HEK293T (cell line): ENCODE results near the gene ARHGAP29.

Source experiments
- CTCF ChIA-PET: fragments of 350-600 bp; formaldehyde crosslinking; extraction: SDS; loops from one replicate; lab custom pipeline; 2021; ENCODE audit warnings: antibody characterized with exemption, inconsistent platforms; lab: Yijun Ruan, JAX
- POLR2A ChIA-PET: fragments of 350-600 bp; formaldehyde crosslinking; extraction: SDS; loops from one replicate; lab custom pipeline; 2020; ENCODE audit warnings: antibody characterized with exemption, inconsistent platforms; lab: Yijun Ruan, JAX
- DNase-seq: peaks from one replicate; pipeline ENCODE4 v3.0.0; 2012; ENCODE audit warnings: mixed read lengths; ENCODE audit errors: extremely low spot score
- ARNT ChIP-seq: fragments of 450-650 bp; IDR thresholded peaks from 2 replicates; pipeline ENCODE4 v1.6.1; 2017; ENCODE audit warnings: mild to moderate bottlenecking
- BHLHE40 ChIP-seq: fragments of 450-650 bp; IDR thresholded peaks from 2 replicates; pipeline ENCODE4 v1.6.1; 2016; ENCODE audit warnings: mild to moderate bottlenecking, moderate library complexity, borderline replicate concordance
- CTBP1 ChIP-seq: fragments of 450-650 bp; IDR thresholded peaks from 2 replicates; pipeline ENCODE4 v1.6.1; 2016; ENCODE audit warnings: borderline replicate concordance
- ELF4 ChIP-seq: fragments of 450-650 bp; IDR thresholded peaks from 2 replicates; pipeline ENCODE4 v1.6.1; 2017; ENCODE audit warnings: antibody characterized with exemption
- FOXA1 ChIP-seq: fragments of 450-650 bp; IDR thresholded peaks from 2 replicates; pipeline ENCODE4 v1.6.1; 2016; ENCODE audit warnings: mild to moderate bottlenecking
- FOXK2 ChIP-seq: fragments of 450-650 bp; IDR thresholded peaks from 2 replicates; pipeline ENCODE4 v1.6.1; 2016; ENCODE audit warnings: mild to moderate bottlenecking
- FOXM1 ChIP-seq: fragments of 450-650 bp; IDR thresholded peaks from 2 replicates; pipeline ENCODE4 v1.6.1; 2017; ENCODE audit warnings: mild to moderate bottlenecking, borderline replicate concordance
- HDGF ChIP-seq: fragments of 450-650 bp; IDR thresholded peaks from 2 replicates; pipeline ENCODE4 v1.6.1; 2017; ENCODE audit warnings: antibody characterized with exemption, borderline replicate concordance
- L3MBTL2 ChIP-seq: fragments of 450-650 bp; conservative IDR thresholded peaks from 2 replicates; pipeline ENCODE4 v1.6.1; 2016; ENCODE audit warnings: mild to moderate bottlenecking
- LEF1 ChIP-seq: fragments of 450-650 bp; IDR thresholded peaks from 2 replicates; pipeline ENCODE4 v1.6.1; 2017; ENCODE audit warnings: mild to moderate bottlenecking, borderline replicate concordance
- NFRKB ChIP-seq: fragments of 450-650 bp; IDR thresholded peaks from 2 replicates; pipeline ENCODE4 v1.6.1; 2016; ENCODE audit warnings: mild to moderate bottlenecking, moderate library complexity
- SP1 ChIP-seq: fragments of 450-650 bp; IDR thresholded peaks from 2 replicates; pipeline ENCODE4 v1.6.1; 2017
- SUZ12 ChIP-seq: fragments of 450-650 bp; IDR thresholded peaks from 2 replicates; pipeline ENCODE4 v1.6.1; 2016; ENCODE audit warnings: mild to moderate bottlenecking
- TARDBP ChIP-seq: fragments of 450-650 bp; IDR thresholded peaks from 2 replicates; pipeline ENCODE4 v1.6.1; 2016
- ZNF384 ChIP-seq: fragments of 450-650 bp; IDR thresholded peaks from 2 replicates; pipeline ENCODE4 v1.6.1; 2016
- TF ChIP-seq, protein P1 (sequence below): fragments of 450-650 bp; IDR thresholded peaks from 2 replicates; pipeline ENCODE4 v1.6.1; 2016

The ARHGAP29 gene, protein sequence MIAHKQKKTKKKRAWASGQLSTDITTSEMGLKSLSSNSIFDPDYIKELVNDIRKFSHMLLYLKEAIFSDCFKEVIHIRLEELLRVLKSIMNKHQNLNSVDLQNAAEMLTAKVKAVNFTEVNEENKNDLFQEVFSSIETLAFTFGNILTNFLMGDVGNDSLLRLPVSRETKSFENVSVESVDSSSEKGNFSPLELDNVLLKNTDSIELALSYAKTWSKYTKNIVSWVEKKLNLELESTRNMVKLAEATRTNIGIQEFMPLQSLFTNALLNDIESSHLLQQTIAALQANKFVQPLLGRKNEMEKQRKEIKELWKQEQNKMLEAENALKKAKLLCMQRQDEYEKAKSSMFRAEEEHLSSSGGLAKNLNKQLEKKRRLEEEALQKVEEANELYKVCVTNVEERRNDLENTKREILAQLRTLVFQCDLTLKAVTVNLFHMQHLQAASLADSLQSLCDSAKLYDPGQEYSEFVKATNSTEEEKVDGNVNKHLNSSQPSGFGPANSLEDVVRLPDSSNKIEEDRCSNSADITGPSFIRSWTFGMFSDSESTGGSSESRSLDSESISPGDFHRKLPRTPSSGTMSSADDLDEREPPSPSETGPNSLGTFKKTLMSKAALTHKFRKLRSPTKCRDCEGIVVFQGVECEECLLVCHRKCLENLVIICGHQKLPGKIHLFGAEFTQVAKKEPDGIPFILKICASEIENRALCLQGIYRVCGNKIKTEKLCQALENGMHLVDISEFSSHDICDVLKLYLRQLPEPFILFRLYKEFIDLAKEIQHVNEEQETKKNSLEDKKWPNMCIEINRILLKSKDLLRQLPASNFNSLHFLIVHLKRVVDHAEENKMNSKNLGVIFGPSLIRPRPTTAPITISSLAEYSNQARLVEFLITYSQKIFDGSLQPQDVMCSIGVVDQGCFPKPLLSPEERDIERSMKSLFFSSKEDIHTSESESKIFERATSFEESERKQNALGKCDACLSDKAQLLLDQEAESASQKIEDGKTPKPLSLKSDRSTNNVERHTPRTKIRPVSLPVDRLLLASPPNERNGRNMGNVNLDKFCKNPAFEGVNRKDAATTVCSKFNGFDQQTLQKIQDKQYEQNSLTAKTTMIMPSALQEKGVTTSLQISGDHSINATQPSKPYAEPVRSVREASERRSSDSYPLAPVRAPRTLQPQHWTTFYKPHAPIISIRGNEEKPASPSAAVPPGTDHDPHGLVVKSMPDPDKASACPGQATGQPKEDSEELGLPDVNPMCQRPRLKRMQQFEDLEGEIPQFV

DNA sequence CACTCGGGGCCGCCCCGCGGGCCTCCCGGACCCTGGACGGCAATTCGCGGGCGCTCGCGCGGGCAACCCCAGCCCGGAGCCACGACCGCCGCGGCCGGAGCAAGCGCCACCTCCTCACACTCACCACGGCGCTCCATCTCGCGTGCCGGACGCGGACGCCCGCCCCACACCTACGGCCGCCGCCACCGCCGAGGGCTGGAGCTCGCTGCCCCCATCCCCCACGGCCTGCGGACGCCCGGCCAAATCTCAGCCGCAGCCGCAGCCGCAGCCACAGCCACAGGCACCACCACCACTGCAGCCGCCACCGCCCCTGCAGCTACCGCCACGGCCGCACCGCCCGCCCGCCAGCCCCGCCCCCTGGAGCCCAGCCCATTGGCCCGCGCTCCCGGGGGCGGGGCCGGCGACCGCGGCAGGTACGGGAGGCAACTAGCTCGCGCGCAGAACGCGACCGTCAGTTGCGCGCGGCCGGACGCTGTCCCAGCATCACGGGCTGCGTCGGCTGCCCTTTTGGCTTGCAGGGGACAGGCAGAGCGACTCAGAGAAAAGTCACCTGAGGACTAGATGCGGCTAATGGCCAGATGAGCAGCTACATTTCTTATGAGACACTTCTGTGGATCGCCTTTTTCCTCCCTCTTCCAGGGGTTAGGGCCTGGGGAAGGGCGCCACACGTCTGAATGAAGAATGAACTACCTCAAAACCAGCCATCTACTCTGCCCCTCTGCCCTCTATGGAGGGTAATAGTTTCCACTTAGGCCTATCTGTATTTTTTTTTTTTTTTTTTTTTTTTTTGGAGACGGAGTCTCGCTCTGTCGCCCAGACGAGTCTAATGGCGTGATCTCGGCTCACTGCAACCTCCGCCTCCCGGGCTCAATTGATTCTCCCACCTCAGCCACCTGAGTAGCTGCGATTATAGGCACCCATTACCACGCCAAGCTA is at the start of gene ARHGAP29:
Gene ARHGAP29, minus strand, starts transcription at position 294 of the 936 bp plus-strand sequence. CDS start 5,973 bp downstream, outside the sequence.
- TF ChIP-seq L3MBTL2, result no peak
- TF ChIP-seq ZNF384, result peak; percentile 58
- no peak for TF ChIP-seq FOXA1
- 0 out of 2 replicates have a peak, but pooled peaks have one; percentile 19 for TF ChIP-seq CTBP1
- TF ChIP-seq BHLHE40, result no peak
- no peak for TF ChIP-seq FOXK2
- TF ChIP-seq ARNT, result no peak
- no peak for TF ChIP-seq HDGF
- no peak for TF ChIP-seq ELF4
- TF ChIP-seq SUZ12, result no peak
- TF ChIP-seq TARDBP, result no peak
- peak; percentile 93 for DNase-seq
- ChIA-PET POLR2A (interaction anchor here (0.5 to 2.6 kb wide), 12 partner anchors 9 to 198 kb away, joined by 3 to 14 read pairs (median 4); no protein-coding TSS in a partner anchor), CTCF (interaction anchor here (0.6 to 2.3 kb wide), 9 partner anchors 95 to 580 kb away, joined by 3 to 7 read pairs (median 5); no protein-coding TSS in a partner anchor)

GRCh38 chr1:94286864-94287437 is 49.6 kb upstream of the ARHGAP29 start:
- no peak for TF ChIP-seq HDGF
- TF ChIP-seq SP1, result no peak
- TF ChIP-seq NFRKB, result no peak
- TF ChIP-seq, protein P1, sequence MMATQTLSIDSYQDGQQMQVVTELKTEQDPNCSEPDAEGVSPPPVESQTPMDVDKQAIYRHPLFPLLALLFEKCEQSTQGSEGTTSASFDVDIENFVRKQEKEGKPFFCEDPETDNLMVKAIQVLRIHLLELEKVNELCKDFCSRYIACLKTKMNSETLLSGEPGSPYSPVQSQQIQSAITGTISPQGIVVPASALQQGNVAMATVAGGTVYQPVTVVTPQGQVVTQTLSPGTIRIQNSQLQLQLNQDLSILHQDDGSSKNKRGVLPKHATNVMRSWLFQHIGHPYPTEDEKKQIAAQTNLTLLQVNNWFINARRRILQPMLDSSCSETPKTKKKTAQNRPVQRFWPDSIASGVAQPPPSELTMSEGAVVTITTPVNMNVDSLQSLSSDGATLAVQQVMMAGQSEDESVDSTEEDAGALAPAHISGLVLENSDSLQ, result no peak
- TF ChIP-seq SUZ12, result no peak
- no peak for TF ChIP-seq CTBP1
- no peak for TF ChIP-seq ARNT
- TF ChIP-seq FOXM1, result no peak
- no peak for TF ChIP-seq ELF4
- no peak for TF ChIP-seq BHLHE40
- ChIA-PET POLR2A (no interaction called here), CTCF (no interaction called here)
- DNase-seq, result no peak

DNA sequence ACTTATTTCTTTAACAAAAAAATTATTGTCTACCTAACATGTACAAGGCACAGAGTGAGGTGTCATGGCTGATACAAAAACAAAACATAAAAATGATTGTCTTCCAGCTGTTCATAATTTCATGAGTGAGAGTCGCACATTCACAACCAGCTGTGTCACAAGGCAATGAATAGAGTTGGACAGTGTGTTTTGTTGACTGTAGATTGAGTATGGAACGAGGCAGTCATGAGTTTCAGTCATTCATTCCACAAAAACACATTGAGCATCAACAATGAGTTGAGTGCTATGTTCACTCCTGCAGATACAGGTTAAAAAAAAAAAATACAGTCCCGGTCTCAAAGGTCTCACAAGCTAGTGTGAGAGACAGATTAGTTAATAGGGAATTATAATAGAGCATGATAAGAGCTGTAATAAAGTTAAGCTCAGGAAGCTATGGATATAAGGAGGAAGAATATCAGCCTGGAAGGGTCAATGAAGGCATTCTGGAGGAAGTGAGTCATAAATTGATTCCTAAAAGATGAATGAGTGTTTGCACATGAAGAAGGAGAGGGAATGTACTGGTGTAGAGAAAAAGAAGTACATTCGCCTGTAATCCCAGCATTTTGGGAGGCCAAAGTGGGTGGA is 47.8 kb upstream of the ARHGAP29 start:
- POLR2A ChIA-PET, result no interaction called here
- CTCF ChIA-PET, result interaction anchor here (0.7 kb wide), 2 partner anchors 15 to 320 kb away, joined by 3 to 4 read pairs; no protein-coding TSS in a partner anchor
- TF ChIP-seq NFRKB (no peak), FOXK2 (no peak), CTBP1 (no peak), L3MBTL2 (no peak)
- no peak for DNase-seq

DNA sequence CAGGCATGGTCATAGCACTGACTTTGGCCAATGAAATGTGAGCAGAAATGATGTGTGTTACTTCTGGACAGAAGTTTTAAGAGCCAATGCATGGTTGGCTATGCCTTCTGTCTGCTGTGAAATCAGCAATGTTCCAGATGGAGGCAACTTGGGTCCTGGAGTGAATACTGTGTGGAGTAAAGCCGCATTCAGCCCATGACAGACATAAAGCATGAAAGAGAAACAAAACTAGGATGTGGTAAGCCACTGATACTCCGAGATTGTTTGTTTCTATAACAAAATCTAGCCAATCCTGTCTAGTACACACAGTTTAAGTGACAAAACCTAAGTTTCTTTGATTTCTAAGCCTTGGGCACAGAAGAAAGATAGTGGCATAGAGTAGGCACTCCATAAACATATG is 47.1 kb upstream of the ARHGAP29 start:
- TF ChIP-seq SP1 (no peak), NFRKB (no peak), ZNF384 (no peak), FOXK2 (no peak), ELF4 (no peak), BHLHE40 (no peak), ARNT (no peak), CTBP1 (no peak), TARDBP (no peak), SUZ12 (no peak), FOXM1 (no peak), FOXA1 (no peak), LEF1 (no peak), HDGF (no peak)
- TF ChIP-seq, protein P1, result no peak
- CTCF ChIA-PET, result no interaction called here
- POLR2A ChIA-PET, result no interaction called here
- no peak for DNase-seq
